Peyer's patch (tissue), 4 donors: ENCODE data around the gene PCP4.

Experiments
- CTCF ChIP-seq, 6 experiments: fragments of 450-650 bp in 4 of 6; fragments of 200-600 bp in 2 of 6; sonication (generic) in 1 of 6; IDR thresholded peaks; one replicate each; pipeline ENCODE4 v1.5.1; 2017 to 2019; ENCODE audit warnings: antibody characterized with exemption in 6 of 6, mild to moderate bottlenecking in 3 of 6, moderate library complexity in 1 of 6
- POLR2A ChIP-seq, 2 donors: fragments of 450-650 bp; IDR thresholded peaks; one replicate each; pipeline ENCODE4 v1.5.1; 2017; ENCODE audit warnings: antibody characterized with exemption in 2 of 2, mild to moderate bottlenecking in 2 of 2, moderate library complexity in 2 of 2

- TF ChIP-seq CTCF (IDR thresholded peaks at IDR 0.05) (no peak), POLR2A (IDR thresholded peaks at IDR 0.05) (no peak)
These were observed 29.3 kb upstream of the PCP4 start for GRCh38 chr21:39837861-39838359.
